Measurements from ENCODE around the gene PUS1. TPM values are rescaled to one million over a fixed set of nuclear protein-coding genes. Genes with fewer than 3 reads are reported as not detected.

Gene PUS1
- total RNA-seq, 1 experiment from 2014 or later = 77.3 TPM

DNA sequence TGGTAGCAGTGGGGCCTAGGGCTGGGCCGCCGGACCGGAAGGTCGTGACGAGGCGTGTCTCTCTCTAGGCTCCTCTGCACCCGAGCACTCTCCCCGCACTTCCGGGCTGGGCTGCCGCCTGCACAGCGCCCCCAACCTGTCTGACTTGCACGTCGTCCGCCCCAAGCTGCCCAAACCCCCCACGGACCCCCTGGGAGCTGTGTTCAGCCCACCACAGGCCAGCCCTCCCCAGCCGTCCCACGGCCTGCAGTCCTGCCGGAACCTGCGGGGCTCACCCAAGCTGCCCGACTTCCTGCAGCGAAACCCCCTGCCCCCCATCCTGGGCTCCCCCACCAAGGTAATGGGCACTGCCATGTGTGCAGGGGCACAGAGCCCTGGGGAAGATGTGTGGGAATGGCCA is 13.3 kb upstream of the PUS1 start (continued):
- TF ChIP-seq ELF1 (IDR thresholded peaks at IDR 0.05; ENCODE audit: borderline replicate concordance, low read depth) = no peak
- TF ChIP-seq, protein P1, sequence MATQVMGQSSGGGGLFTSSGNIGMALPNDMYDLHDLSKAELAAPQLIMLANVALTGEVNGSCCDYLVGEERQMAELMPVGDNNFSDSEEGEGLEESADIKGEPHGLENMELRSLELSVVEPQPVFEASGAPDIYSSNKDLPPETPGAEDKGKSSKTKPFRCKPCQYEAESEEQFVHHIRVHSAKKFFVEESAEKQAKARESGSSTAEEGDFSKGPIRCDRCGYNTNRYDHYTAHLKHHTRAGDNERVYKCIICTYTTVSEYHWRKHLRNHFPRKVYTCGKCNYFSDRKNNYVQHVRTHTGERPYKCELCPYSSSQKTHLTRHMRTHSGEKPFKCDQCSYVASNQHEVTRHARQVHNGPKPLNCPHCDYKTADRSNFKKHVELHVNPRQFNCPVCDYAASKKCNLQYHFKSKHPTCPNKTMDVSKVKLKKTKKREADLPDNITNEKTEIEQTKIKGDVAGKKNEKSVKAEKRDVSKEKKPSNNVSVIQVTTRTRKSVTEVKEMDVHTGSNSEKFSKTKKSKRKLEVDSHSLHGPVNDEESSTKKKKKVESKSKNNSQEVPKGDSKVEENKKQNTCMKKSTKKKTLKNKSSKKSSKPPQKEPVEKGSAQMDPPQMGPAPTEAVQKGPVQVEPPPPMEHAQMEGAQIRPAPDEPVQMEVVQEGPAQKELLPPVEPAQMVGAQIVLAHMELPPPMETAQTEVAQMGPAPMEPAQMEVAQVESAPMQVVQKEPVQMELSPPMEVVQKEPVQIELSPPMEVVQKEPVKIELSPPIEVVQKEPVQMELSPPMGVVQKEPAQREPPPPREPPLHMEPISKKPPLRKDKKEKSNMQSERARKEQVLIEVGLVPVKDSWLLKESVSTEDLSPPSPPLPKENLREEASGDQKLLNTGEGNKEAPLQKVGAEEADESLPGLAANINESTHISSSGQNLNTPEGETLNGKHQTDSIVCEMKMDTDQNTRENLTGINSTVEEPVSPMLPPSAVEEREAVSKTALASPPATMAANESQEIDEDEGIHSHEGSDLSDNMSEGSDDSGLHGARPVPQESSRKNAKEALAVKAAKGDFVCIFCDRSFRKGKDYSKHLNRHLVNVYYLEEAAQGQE (IDR thresholded peaks at IDR 0.05; ENCODE audit: low read depth) = no peak
- TF ChIP-seq, protein P2, sequence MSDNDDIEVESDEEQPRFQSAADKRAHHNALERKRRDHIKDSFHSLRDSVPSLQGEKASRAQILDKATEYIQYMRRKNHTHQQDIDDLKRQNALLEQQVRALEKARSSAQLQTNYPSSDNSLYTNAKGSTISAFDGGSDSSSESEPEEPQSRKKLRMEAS (IDR thresholded peaks at IDR 0.05) = no peak

DNA sequence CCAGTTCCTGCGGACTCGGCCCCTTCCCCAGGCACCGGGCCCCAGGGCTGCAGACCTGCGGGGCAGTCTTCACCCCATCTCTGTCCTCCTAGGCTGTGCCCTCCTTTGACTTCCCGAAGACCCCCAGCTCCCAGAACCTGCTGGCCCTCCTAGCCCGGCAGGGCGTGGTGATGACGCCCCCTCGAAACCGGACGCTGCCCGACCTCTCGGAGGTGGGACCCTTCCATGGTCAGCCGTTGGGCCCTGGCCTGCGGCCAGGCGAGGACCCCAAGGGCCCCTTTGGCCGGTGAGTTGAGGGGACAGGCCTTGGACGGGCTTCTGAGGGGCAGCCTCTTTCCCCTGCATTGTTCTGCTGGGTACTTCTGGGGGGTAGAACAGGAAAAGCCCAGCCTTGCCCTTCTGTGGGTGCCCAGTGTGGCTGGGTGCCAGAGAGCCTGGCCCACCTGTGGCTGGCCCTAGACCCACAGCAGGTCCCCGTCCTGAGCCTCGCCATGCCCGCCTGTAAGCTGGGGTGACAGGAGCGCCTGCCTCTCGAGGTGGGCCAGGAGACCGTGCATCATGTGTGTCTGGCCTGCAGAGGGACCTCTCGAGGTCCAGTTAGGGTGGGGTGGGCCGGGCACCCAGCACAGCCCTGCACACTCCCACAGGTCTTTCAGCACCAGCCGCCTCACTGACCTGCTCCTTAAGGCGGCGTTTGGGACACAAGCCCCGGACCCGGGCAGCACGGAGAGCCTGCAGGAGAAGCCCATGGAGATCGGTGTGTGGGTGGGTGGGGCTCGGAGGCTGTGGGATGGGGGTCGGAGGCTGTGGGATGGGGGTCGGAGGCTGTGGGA is 12.6 kb upstream of the PUS1 start:
- no peak overlapping the region for H3K4me3 ChIP-seq (replicated peaks in 1 of 2; ENCODE audit: low read depth in 1 of 2, low read length in 2 of 2)
- peaks cover 12 to 14% of the 10 kb centered on the region in 2 experiments for H3K4me1 ChIP-seq (ENCODE audit: control insufficient read depth in 1 of 2, insufficient read depth in 2 of 2, low read length in 2 of 2)
- H3K4me2 ChIP-seq (ENCODE audit: low read length) = no peak overlapping the region
- H3K27me3 ChIP-seq (ENCODE audit: insufficient read depth, low read length) = no peaks in the 10 kb centered on the region
- no TSS peak for BruUV-seq (replicated peaks)
- DNase-seq (ENCODE audit: low read depth, low spot score) = no peak
- H2AFZ ChIP-seq (ENCODE audit: low read depth, low read length, poor library complexity, severe bottlenecking) = no peak overlapping the region
- ATAC-seq = no peak
- no peaks in the 10 kb centered on the region for H4K20me1 ChIP-seq (ENCODE audit: insufficient read depth)
- intact Hi-C loops (cut with micrococcal nuclease) = no loop called here
- H3K9me2 ChIP-seq (ENCODE audit: insufficient read depth) = no peaks in the 10 kb centered on the region
- no peaks in the 10 kb centered on the region for H3K9me3 ChIP-seq (ENCODE audit: control insufficient read depth in 1 of 2, insufficient read depth in 1 of 2, low read depth in 1 of 2, low read length in 2 of 2)
- no peak overlapping the region for H3K9ac ChIP-seq (ENCODE audit: low read length)
- POLR2A ChIA-PET = no interaction called here
- H3K27ac ChIP-seq (ENCODE audit: low read depth, low read length) = no peak overlapping the region
- RAD21 ChIA-PET (ENCODE audit: low non-redundant PET in 1 of 2, low total read pairs in 2 of 2, uncharacterized antibody in 2 of 2, unreplicated experiment in 2 of 2) = no interaction called here
- no peaks in the 10 kb centered on the region for H3K79me2 ChIP-seq (ENCODE audit: insufficient read depth, low read length)
- CTCF ChIA-PET = no interaction called here
- no peak for TF ChIP-seq SRF (IDR thresholded peaks at IDR 0.05; ENCODE audit: low read depth)
- TF ChIP-seq SP1 (IDR thresholded peaks at IDR 0.05; ENCODE audit: low read depth) = no peak
- no peak for TF ChIP-seq POLR2AphosphoS5 (IDR thresholded peaks at IDR 0.05; ENCODE audit: low read depth, low read length)
- peaks cover 0 to 10% of the 10 kb centered on the region in 2 experiments; a peak in 2 of 4 replicates for H3K36me3 ChIP-seq (ENCODE audit: control insufficient read depth in 1 of 2, insufficient read depth in 2 of 2, low read length in 2 of 2)

Measured in HCT116 (cell line).